PFSK-1 (cell line): ENCODE results near the gene STK32B.

Source experiments
- FOXP2 ChIP-seq: optimal IDR thresholded peaks from 2 replicates; pipeline ENCODE3; 2011; ENCODE audit warnings: borderline replicate concordance, control low read depth, inconsistent platforms; ENCODE audit not compliant: insufficient read depth; ENCODE audit errors: extremely low read length, extremely low read depth
- POLR2AphosphoS5 ChIP-seq: IDR thresholded peaks from 2 replicates; pipeline ENCODE4 v1.6.1; 2012; ENCODE audit warnings: low read depth, mild to moderate bottlenecking, control low read depth, low read length, moderate library complexity
- REST ChIP-seq, 2 experiments: IDR thresholded peaks; 2 replicates each; pipeline versions ENCODE4 v1.6.1 to v1.8.0; 2011 to 2012; ENCODE audit warnings: low read depth in 2 of 2, low read length in 2 of 2, control low read depth in 1 of 2, inconsistent platforms in 1 of 2, mild to moderate bottlenecking in 1 of 2, moderate library complexity in 1 of 2; ENCODE audit not compliant: insufficient read depth in 1 of 2
- SIN3A ChIP-seq: IDR thresholded peaks from 2 replicates; pipeline ENCODE4 v1.6.1; 2012; ENCODE audit warnings: mild to moderate bottlenecking, low read length, moderate library complexity, borderline replicate concordance; ENCODE audit not compliant: insufficient read depth
- TAF1 ChIP-seq: IDR thresholded peaks from 2 replicates; pipeline ENCODE4 v1.6.1; 2012; ENCODE audit warnings: low read length, control low read depth, borderline replicate concordance; ENCODE audit not compliant: insufficient read depth

DNA sequence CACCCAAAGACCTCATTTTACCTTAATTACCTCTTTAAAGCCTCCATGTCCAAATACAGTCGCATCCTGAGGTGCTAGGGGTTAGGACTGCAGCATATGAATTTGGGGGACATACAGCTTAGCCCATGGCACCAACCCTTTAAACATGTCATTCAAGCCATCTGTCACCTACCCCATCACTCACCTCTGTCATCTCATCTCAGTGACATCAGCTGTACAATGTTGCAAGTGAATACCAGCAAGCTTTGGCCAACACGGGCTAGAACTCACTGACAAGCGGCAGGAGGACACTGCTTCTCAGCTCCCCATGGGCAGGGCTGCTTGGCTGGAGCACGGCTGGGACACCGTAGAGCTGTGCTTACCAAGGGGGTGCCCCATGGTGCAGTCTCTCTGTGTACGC lies 107.5 kb downstream of the STK32B start:
- TF ChIP-seq SIN3A (no peak), POLR2AphosphoS5 (no peak), REST (IDR thresholded peaks at IDR 0.05; ENCODE audit: insufficient read depth in 1 of 2, low read depth in 2 of 2, low read length in 2 of 2) (no peak), FOXP2 (no peak), TAF1 (no peak)
